GM18507 (cell line): Measurements from ENCODE around the gene OR51A4.
"Not testable (repeated sequence)": the region's sequence is repeated elsewhere in the genome, so short reads cannot be mapped to it uniquely, and the experiment has no call there.

Experiments used
- DNase-seq: peaks from one replicate; pipeline ENCODE4 v3.0.0; 2011; ENCODE audit warnings: low read depth; ENCODE audit not compliant: insufficient read length; ENCODE audit errors: extremely low spot score
- FAIRE-seq: peaks from 2 replicates; lab custom pipeline; 2011; peaks lifted over from hg19 to GRCh38; lab: Jason Lieb, UNC

Gene OR51A4, protein sequence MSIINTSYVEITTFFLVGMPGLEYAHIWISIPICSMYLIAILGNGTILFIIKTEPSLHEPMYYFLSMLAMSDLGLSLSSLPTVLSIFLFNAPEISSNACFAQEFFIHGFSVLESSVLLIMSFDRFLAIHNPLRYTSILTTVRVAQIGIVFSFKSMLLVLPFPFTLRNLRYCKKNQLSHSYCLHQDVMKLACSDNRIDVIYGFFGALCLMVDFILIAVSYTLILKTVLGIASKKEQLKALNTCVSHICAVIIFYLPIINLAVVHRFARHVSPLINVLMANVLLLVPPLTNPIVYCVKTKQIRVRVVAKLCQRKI

DNA sequence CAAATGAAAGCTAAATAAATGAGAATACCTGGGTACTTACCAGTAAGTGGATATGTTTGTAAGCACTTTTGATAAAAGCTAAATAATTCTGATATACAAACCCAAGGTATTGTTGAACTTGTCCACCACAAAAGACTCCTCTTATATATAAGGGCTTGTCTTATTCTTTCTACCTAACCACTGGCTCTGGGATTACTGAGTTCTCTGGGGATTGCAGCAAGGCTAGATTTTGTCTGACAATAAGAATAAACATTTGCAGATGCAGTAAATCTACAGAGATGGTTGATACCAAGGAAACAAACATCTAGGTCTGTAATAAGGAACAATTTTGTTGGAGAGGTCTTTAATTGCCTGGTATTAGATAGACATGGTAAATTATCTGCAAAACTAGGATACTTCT, at the start of gene OR51A4:
OR51A4 (minus strand) TSS at position 101 of the 400 bp plus-strand sequence. CDS start 505 bp downstream, outside the sequence.
- FAIRE-seq (no peak), DNase-seq (no peak)

DNA sequence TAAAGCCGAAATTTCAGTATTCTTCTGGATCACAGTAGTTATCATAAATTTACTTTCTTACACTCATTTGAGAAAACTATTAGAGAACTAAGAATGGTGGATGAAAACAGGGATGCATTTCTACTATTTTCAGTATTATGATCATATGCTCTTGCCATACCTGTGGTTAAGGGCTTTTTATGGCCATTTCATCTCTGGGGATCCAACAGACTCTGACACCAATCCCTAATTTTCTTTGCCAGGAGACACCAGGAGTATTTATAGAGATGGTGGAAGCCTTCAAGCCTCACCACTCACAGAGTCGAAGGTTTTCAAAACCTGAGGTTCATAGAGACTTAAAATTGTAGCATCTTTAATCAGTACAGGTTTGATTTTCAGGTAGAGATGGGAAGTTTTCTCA, 47.1 kb upstream of the OR51A4 start, which contains the start of gene OR51L1:
OR51L1 (plus strand) TSS at position 301 of the 400 bp plus-strand sequence. CDS start 4,132 bp downstream, outside the sequence.
- no peak for DNase-seq
- no peak for FAIRE-seq

DNA sequence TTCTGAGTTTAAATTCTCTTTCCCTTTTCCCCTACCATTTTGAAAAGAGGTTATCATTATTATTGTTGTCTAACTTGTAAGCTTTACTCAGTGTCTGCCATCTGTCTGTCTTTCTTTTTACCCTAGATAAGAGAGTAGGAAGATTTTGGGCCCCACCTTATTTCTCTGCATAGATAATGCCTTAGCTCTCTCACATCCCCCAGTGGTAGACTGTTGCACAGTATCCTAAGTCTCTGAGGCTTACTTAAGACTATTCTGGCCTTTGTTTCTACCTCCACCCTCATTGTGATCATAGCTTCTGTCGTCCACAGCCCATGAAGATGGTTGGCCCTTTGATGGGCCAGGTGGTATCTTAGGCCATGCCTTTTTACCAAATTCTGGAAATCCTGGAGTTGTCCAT, 43.7 kb upstream of the OR51A4 start:
- DNase-seq = no peak
- FAIRE-seq = no peak

DNA sequence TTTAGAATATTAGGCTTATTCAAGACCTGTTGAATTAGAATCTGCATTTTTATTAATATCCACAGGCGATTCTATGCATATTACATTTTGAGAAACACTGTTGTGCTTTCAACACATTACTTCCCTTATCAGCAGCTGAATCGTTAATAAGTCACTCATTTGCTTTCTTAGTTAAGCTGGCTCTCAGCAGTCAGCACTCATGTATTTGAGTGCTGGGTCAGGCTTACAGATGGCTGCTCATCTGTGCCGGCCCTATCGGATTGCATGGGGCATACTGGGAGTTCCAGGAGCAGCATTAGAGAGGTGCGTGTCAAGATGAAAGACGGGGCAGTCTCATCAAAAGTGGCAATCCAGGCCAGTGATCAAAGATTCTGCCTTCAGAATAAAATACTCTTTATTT, 36.4 kb upstream of the OR51A4 start:
- no peak for FAIRE-seq

DNA sequence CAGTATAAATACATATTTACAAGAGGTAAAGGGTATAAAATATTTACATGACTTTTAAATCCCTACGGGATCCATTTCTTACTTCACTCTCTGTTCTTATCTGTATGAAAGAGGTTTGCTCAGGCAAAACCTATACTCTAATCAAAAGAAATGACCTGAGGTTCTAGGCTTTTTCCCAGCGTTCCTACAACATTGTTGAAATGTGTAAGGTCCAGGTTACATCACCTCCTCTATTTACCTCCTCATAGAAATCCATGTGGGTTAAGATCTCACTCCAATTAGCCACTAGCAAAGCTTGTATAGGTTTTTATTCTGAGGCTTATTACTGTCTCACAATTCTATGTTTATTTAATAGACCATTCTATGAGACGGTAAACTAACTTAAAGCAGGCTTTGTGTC, 35.3 kb upstream of the OR51A4 start:
- DNase-seq (no peak), FAIRE-seq (no peak)

More for the DNA sequence above, 36.4 kb upstream of the OR51A4 start:
- DNase-seq = no peak

DNA sequence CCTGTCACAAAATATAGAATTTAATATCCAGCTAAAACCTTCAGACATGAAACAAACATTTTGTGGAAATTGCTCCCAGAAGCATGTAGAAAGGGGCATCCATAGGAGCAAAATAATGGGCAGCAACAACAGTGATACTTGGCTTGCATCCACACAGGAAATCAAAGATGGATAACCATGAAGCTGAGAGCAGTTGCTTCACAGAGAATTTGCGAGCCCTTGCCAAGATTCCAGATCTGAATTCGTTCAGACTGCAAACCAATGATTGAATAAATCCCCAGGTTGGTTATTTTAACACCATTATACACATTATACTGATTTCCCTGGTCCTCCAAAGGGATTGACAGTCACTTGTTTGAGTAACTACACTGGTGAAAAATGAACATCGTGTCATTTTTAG, 31.6 kb upstream of the OR51A4 start:
- no peak for DNase-seq
- FAIRE-seq = no peak

DNA sequence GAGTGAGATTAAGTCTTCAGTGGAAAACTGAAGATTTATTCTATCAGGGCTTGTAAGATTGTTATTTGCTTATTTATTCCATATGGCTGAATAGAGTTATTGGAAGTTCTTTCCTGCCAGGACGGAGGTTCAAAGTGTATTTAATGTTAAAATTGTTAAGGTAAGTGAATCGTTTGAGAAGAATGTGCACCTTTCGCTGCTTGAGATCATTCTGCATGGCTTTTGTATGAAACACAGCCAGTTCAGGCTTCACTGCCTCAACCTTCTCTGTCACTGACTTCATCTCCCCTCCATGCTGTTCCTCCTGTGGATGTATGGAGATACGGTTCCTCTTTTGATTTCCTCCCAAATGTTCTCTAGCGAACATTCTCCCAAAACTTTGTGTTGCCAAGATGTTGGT, 28.0 kb upstream of the OR51A4 start:
- no peak for FAIRE-seq
- DNase-seq = no peak

DNA sequence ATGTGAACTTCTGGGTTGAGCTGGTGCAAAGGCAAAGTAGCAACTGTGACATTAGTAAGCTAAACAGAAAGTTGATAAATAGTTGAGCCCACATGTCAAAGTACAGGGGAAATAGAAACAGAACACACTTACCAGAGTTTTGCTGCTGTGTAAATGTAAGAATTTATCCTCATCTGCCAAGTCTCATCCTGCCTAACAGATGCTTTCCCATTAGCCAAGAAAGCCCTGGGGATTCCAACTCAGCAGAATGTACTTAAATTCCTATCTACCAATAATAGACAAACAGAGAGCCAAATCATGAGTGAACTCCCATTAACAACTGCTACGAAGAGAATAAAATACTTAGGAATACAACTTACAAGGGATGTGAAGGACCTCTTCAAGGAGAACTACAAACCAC, 15.4 kb upstream of the OR51A4 start:
- FAIRE-seq (no peak), DNase-seq (no peak)

DNA sequence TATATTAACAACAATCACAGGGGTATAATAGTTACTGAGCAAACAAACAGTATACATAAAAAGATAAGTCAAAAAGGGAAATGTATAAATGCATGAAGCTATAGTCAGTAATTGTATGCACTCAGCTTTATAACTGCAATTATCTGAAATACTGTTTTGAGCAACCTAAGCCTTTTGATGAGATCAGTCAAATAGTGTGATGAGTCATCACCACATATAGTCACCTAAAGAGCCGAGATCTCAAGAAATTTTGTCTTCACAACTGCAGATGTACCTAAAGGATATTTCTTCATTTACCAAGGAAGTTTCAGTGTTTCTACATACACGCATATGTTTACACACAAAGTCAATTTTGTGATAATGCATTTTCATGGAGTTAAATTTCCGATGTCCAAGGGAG, 13.5 kb upstream of the OR51A4 start:
- no peak for DNase-seq
- no peak for FAIRE-seq

DNA sequence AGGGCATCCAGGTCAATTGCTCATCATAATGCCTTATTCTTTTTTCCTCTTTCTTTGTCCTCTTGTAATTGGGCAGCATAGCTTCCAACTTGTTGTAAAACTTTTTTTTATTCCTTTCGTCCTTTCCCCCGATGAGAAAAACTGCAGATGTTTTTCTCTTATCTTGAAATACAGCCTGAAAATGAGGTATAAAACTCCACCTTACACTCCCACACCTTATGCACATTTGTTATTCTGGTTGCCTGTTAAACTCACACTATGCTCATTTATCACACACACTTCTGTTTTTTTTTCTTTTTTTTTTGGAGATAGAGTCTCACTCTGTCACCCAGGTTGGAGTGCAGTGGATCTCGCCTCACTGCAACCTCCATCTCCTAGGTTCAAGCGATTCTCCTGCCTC, 10.0 kb upstream of the OR51A4 start:
- no peak for DNase-seq
- FAIRE-seq = no peak

DNA sequence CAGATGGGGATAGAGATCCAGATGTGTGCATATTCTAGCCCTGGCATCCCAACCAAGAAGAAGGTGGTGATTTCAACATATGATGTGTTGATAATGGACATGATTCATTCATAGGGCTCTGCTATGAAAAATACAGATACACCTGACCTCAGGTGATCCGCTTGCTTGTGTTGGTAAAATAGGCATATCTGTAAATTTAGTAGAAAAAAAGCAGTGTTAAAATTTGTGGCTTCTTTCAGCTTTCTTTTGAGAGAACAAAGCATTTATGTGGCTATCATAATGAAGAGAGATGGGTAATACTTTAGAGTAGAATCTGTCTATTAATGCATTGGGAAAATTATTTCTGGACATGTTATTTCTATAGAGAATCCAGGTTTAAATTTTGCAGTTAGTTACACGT, 8.2 kb upstream of the OR51A4 start, which contains the start of gene OR51A2:
OR51A2 (minus strand) TSS at position 101 of the 400 bp plus-strand sequence; CDS start at position 101, 0 bp downstream.
- DNase-seq, FAIRE-seq: not testable (repeated sequence)

DNA sequence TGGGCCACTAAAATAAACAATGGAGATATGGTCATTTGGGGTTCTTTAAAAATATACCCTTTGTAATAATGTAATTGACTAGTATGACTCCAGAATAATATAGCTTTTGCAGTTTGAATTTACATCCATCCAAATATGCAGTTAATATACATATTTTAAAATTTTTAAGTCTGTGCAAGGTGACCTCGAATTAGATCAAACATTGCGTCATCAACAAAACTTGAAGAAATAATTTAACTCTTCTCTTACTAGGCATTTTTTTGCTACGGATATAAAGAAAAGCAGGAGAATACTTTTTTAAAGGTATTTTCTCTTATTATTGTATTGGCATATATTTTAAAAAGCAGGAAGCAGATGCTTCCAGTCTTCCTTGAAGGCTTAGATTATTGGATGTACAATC, 10.7 kb downstream of the OR51A4 start:
- no peak for DNase-seq
- FAIRE-seq = no peak

DNA sequence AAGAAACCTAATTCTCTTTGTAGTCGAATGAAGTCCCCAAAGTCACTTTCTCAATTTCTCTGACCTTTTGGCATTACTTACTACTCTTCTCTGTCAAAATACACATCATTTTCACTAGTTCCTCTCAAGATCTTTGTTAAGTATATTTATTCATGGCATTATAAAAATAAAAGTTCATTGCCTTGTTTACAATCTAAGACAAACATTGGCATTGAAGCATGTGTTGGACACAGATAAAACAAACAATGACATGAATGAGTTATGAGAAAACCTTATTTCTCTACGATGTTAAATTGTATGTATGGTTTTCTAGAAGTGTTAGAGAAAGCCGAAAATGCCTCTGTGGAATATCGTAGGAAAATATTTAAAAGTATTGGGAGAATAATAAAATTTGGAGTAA, 14.7 kb downstream of the OR51A4 start:
- DNase-seq (no peak), FAIRE-seq (no peak)

DNA sequence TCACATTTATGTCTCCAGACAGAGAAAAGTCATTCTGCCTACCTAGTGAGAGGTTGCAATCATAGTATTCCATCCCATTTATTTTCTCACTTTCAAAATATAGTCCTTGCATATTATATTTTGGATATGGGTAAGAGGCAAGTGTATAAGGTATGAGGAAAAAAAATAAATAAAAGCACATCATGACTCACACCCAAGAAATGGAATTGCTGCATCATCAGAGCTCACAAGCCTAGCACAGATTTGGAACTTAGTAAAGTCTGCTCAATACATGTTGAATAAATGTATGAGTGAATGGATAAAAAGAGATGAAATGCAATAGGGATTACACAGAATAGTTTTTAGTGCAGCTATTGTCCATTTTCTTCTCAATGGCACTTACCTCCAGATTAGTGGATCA, 20.8 kb downstream of the OR51A4 start:
- DNase-seq (no peak), FAIRE-seq (no peak)

DNA sequence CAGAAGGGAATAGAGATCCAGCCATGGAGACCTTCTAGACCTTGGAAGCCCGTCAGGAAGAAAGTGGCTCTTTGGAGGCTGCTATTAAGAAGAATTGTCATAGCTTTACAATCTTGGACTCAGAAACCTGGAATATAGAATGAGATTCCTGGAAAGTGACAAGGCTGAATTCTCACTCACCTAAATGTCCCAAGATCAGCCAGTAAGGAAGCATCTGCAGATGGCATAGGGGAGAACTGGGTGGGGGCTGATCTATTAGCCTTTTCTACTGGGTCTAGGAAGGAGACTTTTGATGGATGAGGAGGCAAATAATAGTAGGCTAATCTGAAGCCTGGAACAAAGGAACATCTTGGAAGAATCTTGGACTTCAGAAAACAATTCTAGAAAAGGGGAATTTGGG, 23.2 kb downstream of the OR51A4 start, which contains the start of gene OR51G1:
OR51G1 (minus strand) TSS at position 101 of the 400 bp plus-strand sequence; CDS start at position 101, 0 bp downstream.
- no peak for FAIRE-seq
- no peak for DNase-seq

DNA sequence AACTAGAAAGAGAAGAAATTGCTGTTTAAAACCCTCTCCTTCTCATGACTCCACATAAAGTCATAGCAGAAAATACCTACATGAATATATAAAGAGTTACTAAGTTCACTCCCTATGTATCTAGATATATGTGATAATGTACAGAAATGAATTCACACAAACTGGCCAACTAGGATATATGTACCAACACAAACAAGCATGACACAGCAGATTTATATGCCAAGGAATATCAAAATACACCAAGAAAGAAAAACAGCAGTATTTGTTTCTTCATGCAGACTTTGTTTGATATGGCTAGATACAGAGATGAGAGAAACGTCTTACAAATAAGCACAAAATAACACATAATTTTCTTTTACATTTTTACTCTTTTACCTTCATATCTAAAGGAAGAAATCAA, 25.1 kb downstream of the OR51A4 start:
- DNase-seq = no peak
- FAIRE-seq = no peak

DNA sequence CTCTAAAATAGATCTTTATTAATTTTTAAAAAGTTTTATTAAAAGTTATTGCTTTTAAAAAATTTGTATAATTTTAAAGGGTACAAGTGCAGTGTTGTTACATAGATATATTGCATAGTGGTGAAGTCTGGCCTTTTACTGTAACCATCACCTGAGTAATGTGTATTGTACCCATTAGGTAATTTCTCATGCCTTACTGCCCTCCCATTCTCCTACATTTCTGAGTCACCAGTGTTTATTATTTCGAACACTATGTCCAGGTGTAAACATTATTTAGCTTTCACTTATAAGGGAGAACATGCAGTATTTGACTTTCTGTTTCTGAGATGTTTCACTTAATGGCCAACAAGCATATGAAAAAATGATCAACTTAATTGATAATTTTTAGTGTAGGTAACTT, 25.6 kb downstream of the OR51A4 start:
- no peak for DNase-seq

DNA sequence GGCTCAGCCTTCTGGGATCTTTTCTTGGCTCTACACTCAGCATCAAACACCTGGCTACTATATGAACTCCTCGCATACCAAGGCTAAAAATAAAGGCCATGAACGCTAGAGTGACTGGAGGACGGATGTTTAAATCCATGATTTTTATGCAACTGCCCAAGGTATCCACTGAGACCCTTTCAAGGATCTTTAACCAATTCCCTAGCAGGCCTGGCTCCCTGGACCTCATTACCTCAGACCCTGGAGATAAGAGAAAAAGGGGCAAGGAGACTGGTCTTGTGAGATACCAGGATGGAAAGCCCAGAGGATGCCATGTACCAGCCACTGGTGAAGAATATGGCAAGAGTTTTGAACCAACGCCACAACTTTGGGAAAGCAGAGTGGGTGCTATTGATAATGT, 28.2 kb downstream of the OR51A4 start, which contains the start of gene OR51G2:
OR51G2 (minus strand) TSS at position 101 of the 400 bp plus-strand sequence. CDS start 3,687 bp downstream, outside the sequence.
- no peak for DNase-seq
- no peak for FAIRE-seq

More for the DNA sequence above, 25.6 kb downstream of the OR51A4 start:
- no peak for FAIRE-seq

DNA sequence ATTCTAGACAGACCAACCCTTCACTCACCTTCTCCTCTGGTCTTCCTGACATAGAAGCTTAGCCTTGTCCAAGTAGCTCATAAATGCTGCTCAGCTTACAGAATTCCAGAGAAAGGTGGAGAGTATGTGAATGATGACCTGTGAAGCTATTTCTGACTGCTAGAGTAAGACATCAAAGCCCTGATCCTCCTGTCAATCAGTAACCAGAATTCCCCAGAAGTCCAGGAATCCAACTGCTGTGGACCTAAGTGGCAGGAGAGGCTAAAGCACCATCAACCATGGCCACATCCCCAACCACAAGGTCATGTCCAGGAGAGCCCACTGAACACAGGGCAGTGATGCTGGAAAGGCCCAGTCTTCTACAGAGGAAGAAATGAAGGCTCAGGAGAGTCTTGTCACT, 30.8 kb downstream of the OR51A4 start:
- no peak for FAIRE-seq
- no peak for DNase-seq

DNA sequence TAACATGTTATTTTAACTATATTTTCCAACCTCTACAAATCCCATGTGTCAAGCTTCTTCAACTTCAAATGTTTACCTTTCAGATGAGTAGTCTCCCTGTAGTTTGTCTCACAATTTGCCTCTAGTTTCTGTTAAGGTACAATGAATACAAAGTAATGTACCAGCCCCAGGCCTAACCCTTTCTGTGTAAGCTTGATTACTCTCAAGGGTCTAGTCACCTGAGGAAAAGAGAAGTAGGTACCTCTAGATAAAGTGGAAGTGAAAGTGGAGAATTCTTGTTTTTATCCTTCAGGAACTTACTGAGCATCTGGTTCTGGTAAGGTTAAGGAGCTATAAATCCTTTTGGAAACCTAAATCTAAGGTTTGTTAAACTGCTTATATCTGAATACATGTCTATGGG, 43.9 kb downstream of the OR51A4 start, which contains the start of gene OR51A7:
OR51A7 (plus strand) TSS at position 300 of the 400 bp plus-strand sequence. CDS start 3,587 bp downstream, outside the sequence.
- FAIRE-seq (no peak), DNase-seq (no peak)
